CD8-positive, alpha-beta memory T cell (primary cell): Measurements from ENCODE around the gene XIRP1. TPM values are rescaled to one million over a fixed set of nuclear protein-coding genes. Genes with fewer than 3 reads are reported as not detected.

Source experiments
- CTCF ChIA-PET: fragments of 350-600 bp; sonication (Branson Sonifier 250); formaldehyde crosslinking; loops from one replicate; lab custom pipeline; 2021; ENCODE audit warnings: antibody characterized with exemption; lab: Charles Lee
- POLR2A ChIA-PET: fragments of 350-600 bp; sonication (Branson Sonifier 250); formaldehyde crosslinking; loops from one replicate; lab custom pipeline; 2021; ENCODE audit warnings: antibody characterized with exemption; lab: Charles Lee
- DNase-seq, 5 donors: peaks; one replicate each; pipeline versions ENCODE4 v3.0.0 to v3.0.0-alpha.2; 2020 to 2022; ENCODE audit warnings: mixed read lengths in 1 of 5
- H3K27ac ChIP-seq: one replicate; pipeline ENCODE4 v1.7.0; 2013; ENCODE audit warnings: low read depth, mild to moderate bottlenecking, low read length, moderate library complexity
- H3K27me3 ChIP-seq: 2 replicates; pipeline ENCODE4 v1.7.0; 2013; ENCODE audit warnings: low read length, mild to moderate bottlenecking; ENCODE audit not compliant: insufficient read depth, poor library complexity, severe bottlenecking
- H3K36me3 ChIP-seq: 2 replicates; pipeline ENCODE4 v1.7.0; 2013; ENCODE audit warnings: mild to moderate bottlenecking, low read length, moderate library complexity; ENCODE audit not compliant: insufficient read depth
- H3K4me1 ChIP-seq: 2 replicates; pipeline ENCODE4 v1.7.0; 2013; ENCODE audit warnings: mild to moderate bottlenecking, low read length, moderate library complexity; ENCODE audit not compliant: insufficient read depth
- H3K4me3 ChIP-seq: 2 replicates; pipeline ENCODE4 v1.7.0; 2013; ENCODE audit warnings: mild to moderate bottlenecking, low read length
- H3K9me3 ChIP-seq: 2 replicates; pipeline ENCODE4 v1.7.0; 2013; ENCODE audit warnings: mild to moderate bottlenecking, low read length
- H3K27ac Mint-ChIP-seq, 8 donors: one replicate each; pipeline ENCODE4 v1.8.0; 2020 to 2021; ENCODE audit warnings: mixed read lengths in 8 of 8, mild to moderate bottlenecking in 6 of 8, inconsistent platforms in 3 of 8, moderate library complexity in 3 of 8
- H3K27me3 Mint-ChIP-seq, 2 donors: one replicate each; pipeline ENCODE4 v1.8.0; 2020 to 2021; ENCODE audit warnings: mixed read lengths in 2 of 2, mild to moderate bottlenecking in 1 of 2, moderate library complexity in 1 of 2
- H3K36me3 Mint-ChIP-seq, 3 donors: one replicate each; pipeline ENCODE4 v1.8.0; 2020 to 2021; ENCODE audit warnings: mixed read lengths in 3 of 3, inconsistent platforms in 1 of 3, mild to moderate bottlenecking in 1 of 3
- H3K4me1 Mint-ChIP-seq, 3 donors: one replicate each; pipeline ENCODE4 v1.8.0; 2020 to 2021; ENCODE audit warnings: mixed read lengths in 3 of 3, inconsistent platforms in 1 of 3, mild to moderate bottlenecking in 1 of 3
- H3K4me3 Mint-ChIP-seq, 7 donors: one replicate each; pipeline ENCODE4 v1.8.0; 2020 to 2021; ENCODE audit warnings: mixed read lengths in 7 of 7, mild to moderate bottlenecking in 6 of 7, moderate library complexity in 4 of 7, inconsistent platforms in 2 of 7
- H3K9me3 Mint-ChIP-seq, 5 donors: one replicate each; pipeline ENCODE4 v1.8.0; 2020 to 2022; ENCODE audit warnings: mixed read lengths in 5 of 5, mild to moderate bottlenecking in 3 of 5, moderate library complexity in 2 of 5, inconsistent platforms in 1 of 5
- polyA plus RNA-seq: library from polyadenylated mRNA; unstranded; fragments of 300-500 nt; fragmentation: Illumina TruSeq; gene quantifications from one replicate; pipeline ENCODE4 v1.2.3, GENCODE V29; 2021
- total RNA-seq, 2 experiments: library from RNA; stranded (reverse); gene quantifications; one replicate each; pipeline ENCODE4 v1.2.3, GENCODE V29; 2021

XIRP1 gene
- total and polyA plus RNA-seq, 3 experiments from 2014 or later, result 4.1 to 5.3 TPM; not detected in 1

DNA sequence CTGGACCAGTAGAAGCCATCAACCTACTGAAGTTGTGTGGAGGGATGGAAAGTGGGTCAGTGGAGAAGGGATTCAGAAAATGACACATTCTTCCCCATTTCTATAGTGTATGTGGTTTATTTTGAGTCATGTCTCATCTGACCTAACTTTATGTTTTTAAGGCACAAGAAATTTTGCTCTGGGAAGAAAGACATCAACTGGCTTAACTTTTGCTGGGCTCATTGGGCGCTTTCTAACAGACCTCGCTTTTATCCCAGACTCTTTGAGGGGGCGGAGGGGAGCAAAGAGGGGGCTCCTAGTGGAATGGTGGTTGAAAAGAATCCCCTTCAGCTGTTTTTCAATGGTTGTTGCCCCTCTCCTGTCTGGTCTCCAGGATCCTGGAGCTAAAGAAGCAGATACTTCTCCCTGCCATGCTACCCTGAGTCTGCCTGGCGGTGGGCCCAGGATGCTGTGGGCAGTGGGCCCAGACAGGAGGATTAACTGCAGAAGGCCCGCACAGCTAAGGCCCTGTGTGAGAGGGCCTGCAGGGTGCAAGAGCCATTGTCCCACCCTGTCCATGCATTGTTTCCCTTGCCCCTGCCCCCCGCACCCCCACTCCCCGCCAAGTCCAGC lies 53.5 kb downstream of the XIRP1 start:
- CTCF ChIA-PET, result interaction anchor here (1.0 kb wide), 1 partner anchor 153 kb away, joined by 3 read pairs; no protein-coding TSS in a partner anchor
- POLR2A ChIA-PET, result no interaction called here
- Mint-ChIP-seq H3K27ac (peak overlapping the region in 2 of 8 donors; percentile 3 to 99), H3K9me3 (no peaks in the 10 kb centered on the region), H3K4me1 (peaks cover 5 to 11% (median 7%) of the 10 kb centered on the region in 3 donors), H3K36me3 (peaks cover 3 to 36% (median 4%) of the 10 kb centered on the region in 3 donors), H3K27me3 (peaks cover 0 to 2% of the 10 kb centered on the region in 2 donors), H3K4me3 (peak overlapping the region in 1 of 7 donors; percentile 79)
- Histone ChIP-seq H3K9me3 (no peaks in the 10 kb centered on the region), H3K36me3 (peaks cover 11% of the 10 kb centered on the region), H3K4me3 (no peak overlapping the region), H3K4me1 (no peaks in the 10 kb centered on the region), H3K27ac (no peak overlapping the region), H3K27me3 (no peaks in the 10 kb centered on the region)
- DNase-seq, result peak in 1 of 5 donors; percentile 24

DNA sequence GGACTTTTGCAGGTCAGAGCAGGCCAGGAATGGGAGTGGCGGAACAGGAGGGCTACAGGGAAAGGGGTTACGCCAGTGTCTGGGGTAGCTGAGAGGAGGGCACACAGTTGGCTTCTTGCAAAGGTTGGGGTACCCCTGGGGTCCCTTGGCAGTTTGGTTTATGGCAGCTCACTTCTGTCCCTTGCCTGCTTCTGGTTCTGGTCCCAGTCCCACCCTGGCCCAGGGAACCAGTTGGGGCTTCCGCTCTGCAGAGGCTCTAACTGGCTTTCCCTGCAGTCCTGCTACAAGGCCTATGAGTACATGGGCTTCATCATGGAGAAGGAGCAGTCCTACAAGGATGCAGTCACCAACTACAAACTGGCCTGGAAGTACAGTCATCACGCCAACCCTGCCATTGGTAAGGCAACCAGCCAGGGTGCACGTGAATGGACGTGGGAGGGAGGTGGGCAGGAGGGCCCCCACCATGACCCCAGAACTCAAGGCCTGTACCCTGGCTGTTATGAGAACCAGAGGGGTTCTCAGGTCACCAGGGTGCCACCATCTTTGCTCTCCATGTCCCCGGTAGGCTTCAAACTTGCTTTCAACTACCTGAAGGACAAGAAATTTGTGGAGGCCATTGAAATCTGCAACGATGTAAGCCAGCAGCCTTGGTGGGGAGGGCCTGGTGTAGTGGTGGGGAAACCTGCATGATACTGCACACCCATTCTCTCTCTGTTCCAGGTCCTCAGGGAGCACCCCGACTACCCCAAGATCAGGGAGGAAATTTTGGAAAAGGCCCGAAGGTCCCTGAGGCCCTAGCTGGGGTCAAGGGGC lies 54.2 kb downstream of the XIRP1 start:
- H3K4me1 Mint-ChIP-seq, result peaks cover 5 to 11% (median 7%) of the 10 kb centered on the region in 3 donors
- Histone ChIP-seq H3K4me1 (no peaks in the 10 kb centered on the region), H3K27me3 (no peaks in the 10 kb centered on the region), H3K36me3 (peaks cover 6% of the 10 kb centered on the region), H3K9me3 (no peaks in the 10 kb centered on the region), H3K4me3 (no peak overlapping the region), H3K27ac (no peak overlapping the region)
- H3K27me3 Mint-ChIP-seq, result peaks cover 0 to 2% of the 10 kb centered on the region in 2 donors
- CTCF ChIA-PET, result interaction anchor here (1.0 to 1.7 kb wide), 2 partner anchors 150 to 154 kb away, joined by 3 to 4 read pairs; no protein-coding TSS in a partner anchor
- no peaks in the 10 kb centered on the region for H3K9me3 Mint-ChIP-seq
- POLR2A ChIA-PET, result no interaction called here
- peak overlapping the region in 1 of 7 donors; percentile 79 for H3K4me3 Mint-ChIP-seq
- H3K27ac Mint-ChIP-seq, result peak overlapping the region in 2 of 8 donors; percentile 60 to 89
- peak in 1 of 5 donors; percentile 46 for DNase-seq
- H3K36me3 Mint-ChIP-seq, result peaks cover 0 to 29% (median 0%) of the 10 kb centered on the region in 3 donors

DNA sequence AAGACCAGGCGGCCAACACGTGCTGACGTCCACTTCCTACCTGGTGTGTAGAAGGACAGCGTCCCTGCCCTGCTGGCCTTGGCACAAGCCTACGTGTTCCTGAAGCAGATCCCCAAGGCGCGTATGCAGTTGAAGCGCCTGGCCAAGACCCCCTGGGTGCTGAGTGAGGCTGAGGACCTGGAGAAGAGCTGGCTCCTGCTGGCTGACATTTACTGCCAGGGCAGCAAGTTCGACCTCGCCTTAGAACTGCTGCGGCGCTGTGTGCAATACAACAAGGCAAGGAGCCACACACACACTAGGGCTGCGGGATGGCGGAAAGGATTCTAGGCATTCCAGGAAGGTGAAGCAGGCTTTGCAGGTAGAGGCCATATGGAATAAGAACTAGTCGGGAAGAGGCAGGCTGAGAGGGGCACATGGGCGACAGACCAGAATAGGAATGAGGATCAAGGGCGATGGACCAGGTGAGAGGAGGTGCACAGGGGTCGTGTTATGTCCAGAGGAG lies 54.9 kb downstream of the XIRP1 start:
- Mint-ChIP-seq H3K36me3 (peaks cover 0 to 22% (median 0%) of the 10 kb centered on the region in 3 donors), H3K27me3 (peaks cover 0 to 2% of the 10 kb centered on the region in 2 donors), H3K9me3 (no peaks in the 10 kb centered on the region), H3K4me3 (peak overlapping the region in 1 of 7 donors; percentile 79), H3K4me1 (peaks cover 1 to 6% (median 3%) of the 10 kb centered on the region in 3 donors), H3K27ac (peak overlapping the region in 1 of 8 donors; percentile 89)
- Histone ChIP-seq H3K4me3 (no peak overlapping the region), H3K27ac (no peak overlapping the region), H3K27me3 (no peaks in the 10 kb centered on the region), H3K4me1 (no peaks in the 10 kb centered on the region), H3K9me3 (no peaks in the 10 kb centered on the region), H3K36me3 (no peaks in the 10 kb centered on the region)
- CTCF ChIA-PET, result interaction anchor here (1.7 to 1.8 kb wide), 2 partner anchors 11 to 151 kb away, joined by 4 to 7 read pairs; no protein-coding TSS in a partner anchor
- peak in 1 of 5 donors; percentile 48 for DNase-seq
- POLR2A ChIA-PET, result no interaction called here

DNA sequence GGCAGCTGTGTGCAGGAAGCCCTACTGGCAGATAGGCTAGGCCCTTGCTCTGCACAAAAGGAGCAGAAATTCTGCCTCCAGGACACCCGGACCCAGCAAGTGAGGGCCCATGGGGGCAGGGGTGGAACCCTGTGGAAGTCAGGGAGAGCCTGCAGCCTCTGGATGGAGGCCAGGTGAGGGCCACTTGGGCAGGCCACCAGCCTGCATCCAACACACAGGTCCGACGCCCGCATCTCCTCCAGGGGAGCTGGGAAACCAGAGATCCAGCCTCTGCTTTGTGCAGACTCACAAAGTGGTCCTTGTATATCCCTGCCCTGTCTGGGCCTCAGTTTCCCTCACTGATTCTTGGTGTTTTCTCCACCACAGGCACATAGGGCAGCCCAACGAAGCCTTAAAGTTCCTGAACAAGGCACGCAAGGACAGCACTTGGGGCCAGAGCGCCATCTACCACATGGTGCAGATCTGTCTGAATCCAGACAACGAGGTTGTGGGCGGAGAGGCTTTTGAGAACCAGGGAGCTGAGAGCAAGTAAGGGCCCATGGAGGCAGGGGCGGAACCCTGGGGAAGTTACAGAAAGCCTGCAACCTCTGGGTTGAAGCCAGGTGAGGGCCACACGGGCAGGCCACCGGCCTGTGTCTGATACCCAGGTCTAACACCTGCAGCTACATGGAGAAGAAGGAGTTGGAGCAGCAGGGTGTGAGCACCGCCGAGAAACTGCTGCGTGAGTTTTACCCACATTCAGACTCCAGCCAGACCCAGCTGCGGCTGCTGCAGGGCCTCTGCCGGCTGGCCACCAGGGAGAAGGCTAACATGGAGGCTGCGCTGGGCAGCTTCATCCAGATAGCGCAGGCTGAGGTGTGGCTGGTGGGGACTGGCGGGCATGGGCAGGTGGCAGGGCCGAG lies 55.6 kb downstream of the XIRP1 start:
- Mint-ChIP-seq H3K27ac (no peak overlapping the region), H3K4me3 (peak overlapping the region in 1 of 7 donors; percentile 19), H3K36me3 (peaks cover 0 to 16% (median 0%) of the 10 kb centered on the region in 3 donors), H3K9me3 (no peaks in the 10 kb centered on the region), H3K27me3 (peaks cover 0 to 2% of the 10 kb centered on the region in 2 donors), H3K4me1 (peaks cover 0 to 3% (median 3%) of the 10 kb centered on the region in 3 donors)
- POLR2A ChIA-PET, result no interaction called here
- CTCF ChIA-PET, result interaction anchor here (1.7 to 1.8 kb wide), 2 partner anchors 10 to 152 kb away, joined by 4 to 7 read pairs; no protein-coding TSS in a partner anchor
- Histone ChIP-seq H3K4me1 (no peaks in the 10 kb centered on the region), H3K9me3 (no peaks in the 10 kb centered on the region), H3K4me3 (no peak overlapping the region), H3K36me3 (no peaks in the 10 kb centered on the region), H3K27me3 (no peaks in the 10 kb centered on the region), H3K27ac (no peak overlapping the region)
- DNase-seq, result peak in 1 of 5 donors; percentile 45

DNA sequence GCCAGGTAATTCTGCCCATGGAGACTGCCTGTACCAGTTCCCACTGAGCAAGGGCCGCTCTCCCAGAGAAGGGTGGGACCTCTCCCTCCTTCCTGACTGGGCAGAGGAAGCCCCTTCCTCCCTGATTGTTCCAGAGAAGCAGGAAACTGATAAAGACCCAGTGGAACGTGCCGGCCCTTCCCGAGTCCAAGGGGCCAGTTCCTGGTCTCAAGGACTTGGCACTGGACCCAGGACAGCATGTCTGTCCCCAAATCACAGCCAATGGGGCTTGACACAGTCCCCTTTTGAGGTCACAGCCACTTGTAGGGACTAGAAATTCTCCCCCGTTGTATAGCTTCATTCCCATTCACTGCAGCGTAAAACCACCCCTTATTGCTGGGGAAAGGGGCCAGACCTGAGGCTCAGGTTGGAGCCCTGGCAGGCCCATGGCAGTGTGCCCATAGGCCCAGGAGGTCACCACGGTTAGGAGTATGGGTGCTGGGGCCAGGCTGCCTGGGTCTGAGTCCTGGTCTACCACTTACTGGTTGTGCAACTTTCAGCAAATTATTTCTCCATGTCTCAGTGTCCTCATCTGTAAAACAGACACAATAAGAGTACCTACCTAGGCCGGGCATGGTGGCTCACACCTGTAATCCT lies 57.1 kb downstream of the XIRP1 start:
- peaks cover 0 to 7% (median 4%) of the 10 kb centered on the region in 3 donors for H3K4me1 Mint-ChIP-seq
- Histone ChIP-seq H3K9me3 (no peaks in the 10 kb centered on the region), H3K36me3 (no peaks in the 10 kb centered on the region), H3K27me3 (no peaks in the 10 kb centered on the region), H3K27ac (no peak overlapping the region), H3K4me1 (no peaks in the 10 kb centered on the region), H3K4me3 (no peak overlapping the region)
- no peak overlapping the region for H3K4me3 Mint-ChIP-seq
- CTCF ChIA-PET, result no interaction called here
- H3K9me3 Mint-ChIP-seq, result no peaks in the 10 kb centered on the region
- peaks cover 0 to 4% (median 0%) of the 10 kb centered on the region in 3 donors for H3K36me3 Mint-ChIP-seq
- H3K27me3 Mint-ChIP-seq, result peaks cover 0 to 2% of the 10 kb centered on the region in 2 donors
- peak overlapping the region in 3 of 8 donors; percentile 21 to 66 (median 39) for H3K27ac Mint-ChIP-seq
- POLR2A ChIA-PET, result no interaction called here
- DNase-seq, result peak in 1 of 5 donors; percentile 29

DNA sequence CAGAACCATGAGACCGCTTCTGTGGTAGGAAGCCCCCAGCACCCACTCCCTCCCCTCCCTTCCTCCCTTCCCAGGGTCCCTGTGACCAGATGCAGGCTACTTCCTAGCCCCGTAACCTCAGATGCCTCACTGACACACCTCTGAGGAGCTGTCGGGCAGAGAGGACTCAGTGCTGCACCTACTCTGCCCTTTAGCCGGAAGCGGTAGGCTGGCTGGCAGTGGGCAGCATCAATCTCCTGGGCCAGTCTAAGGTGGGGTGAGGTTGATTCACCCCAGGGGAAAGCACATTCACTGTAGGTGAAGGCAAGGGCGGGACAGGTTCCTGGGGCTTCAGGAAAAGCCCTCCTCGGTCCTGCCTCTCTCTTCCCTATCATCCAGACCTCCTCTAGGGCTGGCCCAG lies 58.1 kb downstream of the XIRP1 start:
- CTCF ChIA-PET, result interaction anchor here (0.8 to 1.4 kb wide), 3 partner anchors 9 to 158 kb away, joined by 4 to 5 read pairs (median 5); no protein-coding TSS in a partner anchor
- DNase-seq, result no peak
- POLR2A ChIA-PET, result no interaction called here
- H3K36me3 Mint-ChIP-seq, result peaks cover 0 to under 1% (median 0%) of the 10 kb centered on the region in 3 donors
- H3K4me3 Mint-ChIP-seq, result no peak overlapping the region
- H3K27me3 ChIP-seq, result no peaks in the 10 kb centered on the region
- H3K4me3 ChIP-seq, result no peak overlapping the region
- no peaks in the 10 kb centered on the region for H3K4me1 ChIP-seq
- no peaks in the 10 kb centered on the region for H3K9me3 Mint-ChIP-seq
- H3K36me3 ChIP-seq, result no peaks in the 10 kb centered on the region
- H3K9me3 ChIP-seq, result no peaks in the 10 kb centered on the region
- H3K4me1 Mint-ChIP-seq, result peaks cover 0 to 7% (median 4%) of the 10 kb centered on the region in 3 donors
- peaks cover 0 to 2% of the 10 kb centered on the region in 2 donors for H3K27me3 Mint-ChIP-seq
- H3K27ac ChIP-seq, result no peak overlapping the region
- H3K27ac Mint-ChIP-seq, result peak overlapping the region in 1 of 8 donors; percentile 16

DNA sequence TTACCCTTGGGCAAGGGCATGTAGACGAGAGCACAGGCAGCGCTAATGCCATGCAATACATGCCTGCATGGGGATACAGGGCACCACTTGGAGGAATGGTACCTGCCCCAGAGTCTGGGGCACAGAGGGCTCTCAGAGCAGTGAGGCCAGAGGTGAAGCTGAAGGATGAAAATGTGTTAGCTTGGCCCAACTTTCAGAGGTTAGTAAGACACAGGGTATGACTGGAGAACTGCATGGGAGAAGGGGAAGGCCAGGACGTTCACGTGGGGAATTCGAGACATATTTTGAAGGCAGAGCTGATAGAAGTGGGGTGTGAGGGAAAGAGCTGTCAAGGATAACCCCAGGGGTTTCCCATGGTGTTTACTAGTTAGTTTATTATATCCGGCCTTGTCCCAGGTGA lies 58.6 kb downstream of the XIRP1 start:
- H3K4me3 Mint-ChIP-seq, result no peak overlapping the region
- H3K4me1 Mint-ChIP-seq, result peaks cover 0 to 7% (median 6%) of the 10 kb centered on the region in 3 donors
- ChIA-PET POLR2A (no interaction called here), CTCF (interaction anchor here (0.8 to 1.4 kb wide), 3 partner anchors 9 to 158 kb away, joined by 4 to 5 read pairs (median 5); no protein-coding TSS in a partner anchor)
- DNase-seq, result peak in 1 of 5 donors; percentile 15
- H3K4me1 ChIP-seq, result no peaks in the 10 kb centered on the region
- H3K27me3 Mint-ChIP-seq, result peaks cover 0 to 2% of the 10 kb centered on the region in 2 donors
- no peak overlapping the region for H3K4me3 ChIP-seq
- H3K9me3 Mint-ChIP-seq, result no peaks in the 10 kb centered on the region
- H3K27ac ChIP-seq, result no peak overlapping the region
- peak overlapping the region in 3 of 8 donors; percentile 16 to 40 (median 26) for H3K27ac Mint-ChIP-seq
- H3K9me3 ChIP-seq, result no peaks in the 10 kb centered on the region
- no peaks in the 10 kb centered on the region for H3K36me3 Mint-ChIP-seq
- no peaks in the 10 kb centered on the region for H3K36me3 ChIP-seq
- H3K27me3 ChIP-seq, result no peaks in the 10 kb centered on the region
